ENCODE results near the gene KLHL29.

KLHL29 gene

DNA sequence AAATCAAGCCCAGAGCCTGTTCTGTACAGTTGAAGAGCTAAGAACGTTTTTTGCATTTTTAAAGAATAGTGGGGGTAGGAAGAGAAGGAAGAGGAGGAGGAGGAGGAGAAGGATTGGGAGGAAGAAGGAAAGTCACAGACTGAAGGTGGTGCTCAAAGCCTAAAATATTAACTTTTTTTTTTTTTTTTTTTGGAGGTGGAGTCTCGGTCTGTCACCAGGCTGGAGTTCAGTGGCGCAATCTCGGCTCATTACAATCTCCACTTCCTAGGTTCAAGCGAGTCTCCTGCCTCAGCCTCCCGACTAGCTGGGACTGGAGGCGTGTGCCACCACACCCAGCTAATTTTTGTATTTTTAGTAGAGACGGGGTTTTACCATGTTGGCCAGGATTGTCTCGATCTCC, 18.3 kb upstream of the KLHL29 start:
- Histone ChIP-seq H4K20me1 (ENCODE audit: insufficient read depth, low read length) (no peaks in the 10 kb centered on the region), H3K27me3 (replicated peaks; ENCODE audit: insufficient read depth, low read length) (no peaks in the 10 kb centered on the region), H3K9ac (ENCODE audit: low read length) (no peak overlapping the region), H3K9me2 (replicated peaks; ENCODE audit: insufficient read depth, low read length) (no peaks in the 10 kb centered on the region), H3K79me2 (ENCODE audit: low read length) (no peaks in the 10 kb centered on the region), H2AFZ (ENCODE audit: low read length) (no peak overlapping the region), H3K27ac (ENCODE audit: low read length) (no peak overlapping the region), H3K9me3 (replicated peaks; ENCODE audit: insufficient read depth, low read length) (no peaks in the 10 kb centered on the region), H3F3A (ENCODE audit: insufficient read depth, low read length) (no peaks in the 10 kb centered on the region), H3K4me1 (ENCODE audit: low read length) (no peaks in the 10 kb centered on the region), H3K4me2 (ENCODE audit: low read depth, low read length) (no peak overlapping the region), H3K4me3 (ENCODE audit: low read length) (no peak overlapping the region), H3K36me3 (replicated peaks; ENCODE audit: insufficient read depth, low read length) (no peaks in the 10 kb centered on the region)
- no peak for TF ChIP-seq EZH2phosphoT487 (IDR thresholded peaks at IDR 0.05; ENCODE audit: low read length)
- TF ChIP-seq, protein P1, sequence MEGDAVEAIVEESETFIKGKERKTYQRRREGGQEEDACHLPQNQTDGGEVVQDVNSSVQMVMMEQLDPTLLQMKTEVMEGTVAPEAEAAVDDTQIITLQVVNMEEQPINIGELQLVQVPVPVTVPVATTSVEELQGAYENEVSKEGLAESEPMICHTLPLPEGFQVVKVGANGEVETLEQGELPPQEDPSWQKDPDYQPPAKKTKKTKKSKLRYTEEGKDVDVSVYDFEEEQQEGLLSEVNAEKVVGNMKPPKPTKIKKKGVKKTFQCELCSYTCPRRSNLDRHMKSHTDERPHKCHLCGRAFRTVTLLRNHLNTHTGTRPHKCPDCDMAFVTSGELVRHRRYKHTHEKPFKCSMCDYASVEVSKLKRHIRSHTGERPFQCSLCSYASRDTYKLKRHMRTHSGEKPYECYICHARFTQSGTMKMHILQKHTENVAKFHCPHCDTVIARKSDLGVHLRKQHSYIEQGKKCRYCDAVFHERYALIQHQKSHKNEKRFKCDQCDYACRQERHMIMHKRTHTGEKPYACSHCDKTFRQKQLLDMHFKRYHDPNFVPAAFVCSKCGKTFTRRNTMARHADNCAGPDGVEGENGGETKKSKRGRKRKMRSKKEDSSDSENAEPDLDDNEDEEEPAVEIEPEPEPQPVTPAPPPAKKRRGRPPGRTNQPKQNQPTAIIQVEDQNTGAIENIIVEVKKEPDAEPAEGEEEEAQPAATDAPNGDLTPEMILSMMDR (IDR thresholded peaks at IDR 0.05; ENCODE audit: low read length): no peak
- TF ChIP-seq EZH2 (optimal IDR thresholded peaks at IDR 0.05; ENCODE audit: low read depth, low read length): no peak
- no peak for DNase-seq

DNA sequence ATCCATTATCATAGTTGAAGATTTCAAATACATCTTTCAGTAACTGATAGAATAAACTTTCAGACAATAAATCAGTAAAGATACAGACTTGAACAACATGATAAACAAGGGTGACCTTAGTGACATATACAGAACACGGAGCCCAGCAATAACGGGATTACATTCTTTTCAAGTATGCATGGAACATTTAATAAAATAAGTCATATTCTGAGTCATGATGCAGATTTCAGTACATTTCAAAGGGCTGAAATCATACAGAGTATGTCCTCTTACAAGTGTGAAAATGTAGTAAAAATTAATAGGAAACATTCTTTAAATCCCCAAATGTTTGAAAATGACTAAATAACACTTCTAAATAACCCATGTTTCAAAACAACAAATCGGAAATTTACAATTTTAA, 17.2 kb upstream of the KLHL29 start:
- Histone ChIP-seq H3K9ac (ENCODE audit: low read length) (no peak overlapping the region), H3K4me1 (ENCODE audit: low read length) (no peaks in the 10 kb centered on the region), H3K79me2 (ENCODE audit: low read length) (no peaks in the 10 kb centered on the region), H3F3A (ENCODE audit: insufficient read depth, low read length) (no peaks in the 10 kb centered on the region), H3K9me2 (replicated peaks; ENCODE audit: insufficient read depth, low read length) (no peaks in the 10 kb centered on the region), H2AFZ (ENCODE audit: low read length) (no peak overlapping the region), H3K27ac (ENCODE audit: low read length) (no peak overlapping the region), H4K20me1 (ENCODE audit: insufficient read depth, low read length) (no peaks in the 10 kb centered on the region), H3K27me3 (replicated peaks; ENCODE audit: insufficient read depth, low read length) (no peaks in the 10 kb centered on the region), H3K4me3 (ENCODE audit: low read length) (no peak overlapping the region), H3K9me3 (replicated peaks; ENCODE audit: insufficient read depth, low read length) (no peaks in the 10 kb centered on the region), H3K4me2 (ENCODE audit: low read depth, low read length) (no peak overlapping the region), H3K36me3 (replicated peaks; ENCODE audit: insufficient read depth, low read length) (no peaks in the 10 kb centered on the region)
- no peak for DNase-seq
- no peak for TF ChIP-seq EZH2 (optimal IDR thresholded peaks at IDR 0.05; ENCODE audit: low read depth, low read length)

DNA sequence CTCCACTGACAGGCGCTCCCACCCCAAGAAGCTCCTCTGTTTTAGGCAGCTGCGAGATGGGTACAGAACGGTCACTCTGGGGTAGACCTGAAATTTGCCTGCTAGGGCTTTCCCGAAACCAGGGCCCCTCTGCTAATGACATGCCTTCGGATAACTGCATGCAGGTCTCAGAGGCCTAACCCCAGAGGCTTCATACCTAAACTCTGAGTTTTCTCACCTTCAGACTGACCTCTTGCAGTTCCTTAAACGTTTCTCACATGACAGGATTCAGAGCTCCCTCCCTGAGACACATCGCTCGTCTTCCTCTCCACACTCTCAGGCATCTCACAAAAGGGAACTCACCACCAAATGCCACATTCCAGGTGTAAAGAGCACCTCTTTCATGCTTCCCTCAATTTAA, 11.3 kb upstream of the KLHL29 start:
- Histone ChIP-seq H3K27ac (ENCODE audit: low read length) (no peak overlapping the region), H3K9ac (ENCODE audit: low read length) (no peak overlapping the region), H3K4me2 (ENCODE audit: low read depth, low read length) (no peak overlapping the region), H3F3A (ENCODE audit: insufficient read depth, low read length) (no peaks in the 10 kb centered on the region), H3K9me2 (replicated peaks; ENCODE audit: insufficient read depth, low read length) (no peaks in the 10 kb centered on the region), H3K79me2 (ENCODE audit: low read length) (no peaks in the 10 kb centered on the region), H3K4me1 (ENCODE audit: low read length) (no peaks in the 10 kb centered on the region), H3K4me3 (ENCODE audit: low read length) (no peak overlapping the region), H3K27me3 (replicated peaks; ENCODE audit: insufficient read depth, low read length) (no peaks in the 10 kb centered on the region), H2AFZ (ENCODE audit: low read length) (no peak overlapping the region), H3K9me3 (replicated peaks; ENCODE audit: insufficient read depth, low read length) (no peaks in the 10 kb centered on the region), H3K36me3 (replicated peaks; ENCODE audit: insufficient read depth, low read length) (no peaks in the 10 kb centered on the region), H4K20me1 (ENCODE audit: insufficient read depth, low read length) (no peaks in the 10 kb centered on the region)
- no peak for DNase-seq
- no peak for TF ChIP-seq EZH2phosphoT487 (IDR thresholded peaks at IDR 0.05; ENCODE audit: low read length)
- TF ChIP-seq EZH2 (optimal IDR thresholded peaks at IDR 0.05; ENCODE audit: low read depth, low read length): no peak
- TF ChIP-seq, protein P1 (IDR thresholded peaks at IDR 0.05; ENCODE audit: low read length): no peak

DNA sequence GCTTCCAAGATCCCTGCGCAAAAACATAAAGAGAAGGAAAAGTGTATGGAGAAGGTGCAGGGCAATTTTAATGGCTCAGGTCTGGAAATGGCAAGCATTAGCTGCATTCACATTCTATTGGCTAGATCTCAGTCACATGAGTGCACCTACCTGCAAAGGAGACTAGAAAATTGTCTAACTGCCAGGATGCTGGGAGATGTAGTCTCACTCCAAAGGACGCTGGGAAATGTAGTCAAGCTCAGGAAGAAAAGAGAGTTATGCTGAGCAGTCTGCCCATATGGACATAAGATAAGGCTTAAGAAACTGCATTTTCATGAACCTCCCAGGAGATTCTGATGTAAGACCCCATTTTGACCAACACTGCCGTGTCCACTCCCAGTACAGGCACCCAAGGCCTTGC, 9.5 kb upstream of the KLHL29 start:
- Histone ChIP-seq H3K4me1 (ENCODE audit: low read length) (peaks cover 14% of the 10 kb centered on the region; the same call in 1 of the 2 replicates), H3K4me3 (ENCODE audit: low read length) (no peak overlapping the region), H4K20me1 (ENCODE audit: insufficient read depth, low read length) (no peaks in the 10 kb centered on the region), H3K9ac (ENCODE audit: low read length) (no peak overlapping the region), H3K79me2 (ENCODE audit: low read length) (no peaks in the 10 kb centered on the region), H3K27ac (ENCODE audit: low read length) (no peak overlapping the region), H3K36me3 (replicated peaks; ENCODE audit: insufficient read depth, low read length) (no peaks in the 10 kb centered on the region), H3K9me2 (replicated peaks; ENCODE audit: insufficient read depth, low read length) (no peaks in the 10 kb centered on the region), H3K27me3 (replicated peaks; ENCODE audit: insufficient read depth, low read length) (0 out of 2 replicates have a peak, but pooled peaks cover 2% of the 10 kb centered on the region), H3F3A (ENCODE audit: insufficient read depth, low read length) (no peaks in the 10 kb centered on the region), H3K4me2 (ENCODE audit: low read depth, low read length) (no peak overlapping the region), H2AFZ (ENCODE audit: low read length) (no peak overlapping the region), H3K9me3 (replicated peaks; ENCODE audit: insufficient read depth, low read length) (no peaks in the 10 kb centered on the region)
- DNase-seq: no peak
- TF ChIP-seq EZH2phosphoT487 (IDR thresholded peaks at IDR 0.05; ENCODE audit: low read length) (no peak), EZH2 (optimal IDR thresholded peaks at IDR 0.05; ENCODE audit: low read depth, low read length) (no peak)
- TF ChIP-seq, protein P1 (IDR thresholded peaks at IDR 0.05; ENCODE audit: low read length): no peak
